HG03108 (cell line): ENCODE measurements around the gene ZCCHC9.

Source experiments
- ATAC-seq: cut with Tn5 transposase; IDR thresholded peaks from one replicate; pipeline ENCODE4 v1.9.1; 2021; ENCODE audit warnings: moderate library complexity; ENCODE audit not compliant: unreplicated experiment

ZCCHC9 gene

DNA sequence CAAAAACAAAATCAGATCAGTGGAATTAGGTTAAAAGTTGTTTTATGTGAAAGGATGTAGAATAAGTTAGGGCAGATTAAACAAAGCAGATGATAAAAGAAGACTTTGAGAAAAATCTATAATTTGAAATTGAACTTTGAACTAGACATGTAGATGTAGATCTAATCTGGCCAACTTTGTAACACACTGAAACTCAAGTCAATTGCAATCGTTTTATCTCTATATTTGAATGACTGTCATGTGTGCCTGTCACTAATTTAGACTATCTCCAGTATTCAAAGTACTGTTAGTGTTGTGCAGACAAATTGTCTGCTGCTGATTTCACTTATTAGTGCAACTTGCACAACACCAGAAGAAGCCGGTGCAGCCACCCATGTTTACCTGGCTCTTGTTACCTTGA is 52.7 kb downstream of the ZCCHC9 start:
- ATAC-seq = no peak

DNA sequence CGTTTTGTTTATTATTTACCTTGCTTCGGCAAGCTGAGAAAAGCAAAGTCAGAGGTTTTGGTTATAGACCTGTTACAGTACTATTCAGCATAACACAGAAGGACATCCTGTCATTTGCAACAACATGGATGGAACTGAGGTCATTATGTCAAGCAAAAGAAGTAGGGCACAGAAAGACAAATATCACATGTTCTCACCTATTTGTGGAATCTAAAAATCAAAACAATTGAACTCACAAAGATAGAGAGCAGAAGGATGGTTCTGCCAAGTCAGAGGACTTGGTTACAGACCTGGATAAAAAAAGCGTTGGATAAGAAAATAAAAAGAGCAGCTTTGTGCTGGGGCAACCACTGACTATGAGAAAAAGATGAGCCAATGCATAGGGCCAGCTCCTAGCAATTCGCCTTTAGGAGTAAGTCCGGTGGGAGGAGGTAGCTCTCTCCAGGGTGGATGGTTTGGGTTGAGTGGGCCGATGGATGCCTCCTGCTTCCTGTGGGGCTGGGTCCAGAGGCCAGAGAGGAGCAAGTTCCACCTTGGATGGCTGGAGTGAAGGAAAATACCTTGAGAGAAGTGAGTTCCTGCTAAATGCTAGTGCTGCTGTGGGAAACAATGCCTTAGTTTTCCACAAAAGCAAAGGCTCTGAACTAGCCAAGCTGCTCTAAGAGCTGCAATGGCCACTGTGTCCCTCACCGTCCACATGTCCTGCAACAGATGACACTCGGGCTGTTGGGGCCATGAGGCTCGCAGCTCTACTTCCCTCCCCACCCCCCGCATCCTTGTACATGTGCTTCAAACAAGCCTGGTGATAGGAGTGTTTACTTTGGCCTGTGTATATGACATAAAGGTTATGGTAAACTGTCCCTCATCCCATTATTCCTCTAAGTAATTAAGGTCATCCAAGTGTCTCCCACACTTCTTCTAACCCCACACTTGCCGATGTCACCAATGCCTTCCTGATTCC is 54.2 kb downstream of the ZCCHC9 start:
- no peak for ATAC-seq

DNA sequence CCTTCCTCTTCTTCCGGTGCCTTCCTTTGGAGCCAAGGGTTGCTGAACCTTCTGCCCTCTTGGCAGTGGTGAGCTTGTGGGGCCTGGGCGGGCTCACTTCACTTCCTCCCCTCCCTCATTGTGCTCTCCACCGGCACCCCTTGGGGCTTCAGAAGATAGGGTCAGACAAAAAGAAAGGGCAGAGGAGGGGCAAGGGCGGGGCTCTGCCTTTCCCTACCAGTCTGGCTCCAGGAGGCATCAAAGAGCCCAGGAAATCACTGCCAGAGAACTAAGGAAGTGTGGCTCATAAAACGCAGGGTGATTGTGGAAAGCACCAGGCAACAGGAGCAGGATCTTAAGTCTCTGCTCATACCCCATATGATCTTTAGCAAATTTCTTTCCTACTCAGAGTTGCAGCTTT is 57.7 kb downstream of the ZCCHC9 start:
- ATAC-seq = no peak

DNA sequence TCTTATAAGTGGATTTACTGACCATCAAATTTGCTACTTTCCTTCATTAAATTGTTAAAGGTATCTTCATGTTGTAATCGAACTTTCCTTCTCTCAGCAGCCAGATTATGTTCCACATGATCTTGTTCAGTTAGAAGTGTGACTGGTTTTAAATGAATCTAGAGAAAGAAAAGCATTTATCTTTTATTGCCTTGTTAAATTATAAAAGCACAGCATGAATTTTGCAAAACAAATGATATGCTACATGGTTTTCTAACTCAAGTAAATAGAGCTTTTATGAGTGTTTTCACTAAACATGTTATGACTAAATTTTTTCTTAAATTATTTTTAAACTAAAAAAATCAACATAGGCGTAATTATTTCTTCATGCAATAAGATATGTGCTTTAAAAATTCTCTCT is 58.5 kb downstream of the ZCCHC9 start:
- ATAC-seq = no peak

DNA sequence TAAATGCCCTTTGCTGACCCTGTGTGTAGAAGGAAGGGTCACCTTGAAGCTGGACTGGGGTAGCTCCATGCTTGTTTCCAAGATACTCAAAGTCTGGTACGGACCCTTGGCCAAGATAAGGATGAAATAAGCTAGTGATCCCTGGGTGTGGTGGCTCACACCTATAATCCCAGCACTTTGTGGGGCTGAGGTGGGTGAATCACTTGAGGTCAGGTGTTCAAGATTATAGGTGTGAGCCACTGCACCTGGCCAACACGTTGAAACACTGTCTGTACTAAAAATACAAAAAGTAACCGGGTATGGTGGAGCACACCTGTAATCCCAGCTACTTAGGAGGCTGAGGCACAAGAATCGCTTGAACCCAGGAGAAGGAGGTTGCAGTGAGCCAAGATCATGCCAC is 59.3 kb downstream of the ZCCHC9 start:
- ATAC-seq = no peak

DNA sequence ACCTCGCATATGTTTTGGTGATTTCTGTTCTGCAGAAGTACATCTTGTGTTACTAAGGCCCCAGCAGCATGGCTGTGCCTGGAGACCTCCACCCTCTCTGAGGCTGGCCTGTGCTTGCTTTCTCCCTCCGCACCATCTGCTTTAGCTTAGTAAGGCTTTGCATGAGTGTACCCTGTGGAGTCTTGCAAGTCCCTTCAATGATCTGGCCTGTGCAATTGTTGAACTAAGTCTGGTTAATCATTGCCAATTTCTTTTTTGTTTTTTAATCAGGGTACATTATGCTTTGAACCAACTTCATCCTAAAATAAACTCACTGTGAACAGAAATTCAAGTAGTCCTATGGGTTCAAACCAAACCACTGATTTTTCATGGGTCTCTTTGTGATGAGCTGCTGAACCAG is 60.2 kb downstream of the ZCCHC9 start:
- ATAC-seq = no peak
